ENCODE measurements around the gene RGL1.

RGL1 gene

GRCh38 chr1:183889095-183889494 lies 84.2 kb downstream of the RGL1 start:
- no peak for DNase-seq

GRCh38 chr1:183891158-183891856 lies 86.4 kb downstream of the RGL1 start:
- no peak for DNase-seq

GRCh38 chr1:183892351-183892793 lies 87.5 kb downstream of the RGL1 start:
- peak; percentile 60 to 67 for DNase-seq

- DNase-seq, result no peak
Measured at GRCh38 chr1:183893561-183894289, 88.8 kb downstream of the RGL1 start.

GRCh38 chr1:183894290-183894565 lies 89.3 kb downstream of the RGL1 start:
- DNase-seq, result no peak

- DNase-seq, result peak; percentile 55 to 80
Measured at GRCh38 chr1:183896466-183897048, 91.6 kb downstream of the RGL1 start.

- DNase-seq, result no peak
Measured at GRCh38 chr1:183898001-183898396, 93.1 kb downstream of the RGL1 start.

- DNase-seq, result no peak
Measured at GRCh38 chr1:183898610-183899009, 93.7 kb downstream of the RGL1 start.

GRCh38 chr1:183901748-183902330 lies 96.9 kb downstream of the RGL1 start:
- DNase-seq, result peak; percentile 23 to 60

GRCh38 chr1:183903101-183903500 lies 98.2 kb downstream of the RGL1 start:
- no peak for DNase-seq

GRCh38 chr1:183905508-183906113 lies 100.7 kb downstream of the RGL1 start:
- no peak for DNase-seq

- no peak for DNase-seq
Measured at GRCh38 chr1:183907070-183907469, 102.2 kb downstream of the RGL1 start.

- peak in 1 of 2 donors; percentile 49 for DNase-seq
Measured at GRCh38 chr1:183908079-183908478, 103.2 kb downstream of the RGL1 start.

- DNase-seq, result no peak
Measured at GRCh38 chr1:183909672-183910071, 104.8 kb downstream of the RGL1 start.

GRCh38 chr1:183910845-183911244 lies 105.9 kb downstream of the RGL1 start:
- DNase-seq, result no peak

- DNase-seq, result peak; percentile 82
Measured at GRCh38 chr1:183911285-183911684, 106.4 kb downstream of the RGL1 start.

- no peak for DNase-seq
Measured at GRCh38 chr1:183912265-183912886, 107.5 kb downstream of the RGL1 start.

- DNase-seq, result no peak
Measured at GRCh38 chr1:183913567-183913993, 108.7 kb downstream of the RGL1 start.

- DNase-seq, result peak; percentile 77 to 79
Measured at GRCh38 chr1:183914276-183914675, 109.4 kb downstream of the RGL1 start.

- no peak for DNase-seq
Measured at GRCh38 chr1:183914891-183915290, 110.0 kb downstream of the RGL1 start.

- peak; percentile 92 to 96 for DNase-seq
Measured at GRCh38 chr1:183915625-183916510, 110.9 kb downstream of the RGL1 start.

GRCh38 chr1:183916574-183916973 lies 111.7 kb downstream of the RGL1 start:
- DNase-seq, result no peak

Measured in inflammatory macrophage (primary cell).